Measurements from ENCODE around the gene ABI1. TPM values are rescaled to one million over a fixed set of nuclear protein-coding genes. Genes with fewer than 3 reads are reported as not detected.

The ABI1 gene
- total RNA-seq, 1 experiment from 2014 or later = 36.9 TPM

GRCh38 chr10:26717476-26717875 lies 143.3 kb downstream of the ABI1 start:
- Histone ChIP-seq H3K27me3 (ENCODE audit: insufficient read depth, low read length) (no peaks in the 10 kb centered on the region), H2AK5ac (ENCODE audit: insufficient read length, low read length) (no peak overlapping the region), H2AFZ (ENCODE audit: low read length) (no peak overlapping the region), H2BK15ac (ENCODE audit: low read depth, low read length) (no peak overlapping the region), H3K79me1 (ENCODE audit: insufficient read depth, low read depth, low read length, poor library complexity, severe bottlenecking) (no peaks in the 10 kb centered on the region), H3K9ac (ENCODE audit: extremely low read depth, insufficient read length, low read length) (no peak overlapping the region), H4K20me1 (ENCODE audit: control insufficient read depth, insufficient read depth, insufficient read length) (no peaks in the 10 kb centered on the region), H2BK120ac (ENCODE audit: low read depth, low read length, poor library complexity, severe bottlenecking) (no peak overlapping the region), H4K8ac (replicated peaks; ENCODE audit: insufficient read length, low read depth, low read length) (no peak overlapping the region), H3K14ac (ENCODE audit: insufficient read depth, low read length) (no peak overlapping the region), H3K56ac (ENCODE audit: insufficient read length, low read depth, low read length) (no peak overlapping the region), H3K23ac (ENCODE audit: insufficient read length, low read depth, low read length) (no peak overlapping the region), H3K27ac (ENCODE audit: insufficient read length, low read depth, low read length) (no peak overlapping the region), H3K79me2 (ENCODE audit: insufficient read depth, low read length) (no peaks in the 10 kb centered on the region), H3K23me2 (ENCODE audit: insufficient read length, low read depth, low read length, poor library complexity, severe bottlenecking) (no peaks in the 10 kb centered on the region), H3K9me3 (ENCODE audit: control insufficient read depth, low read depth, low read length) (no peaks in the 10 kb centered on the region), H3K4me2 (ENCODE audit: insufficient read depth, insufficient read length, low read length) (no peak overlapping the region), H2BK12ac (ENCODE audit: insufficient read length, low read depth, low read length) (no peak overlapping the region), H3K4me1 (ENCODE audit: insufficient read depth, low read length) (no peaks in the 10 kb centered on the region), H4K5ac (ENCODE audit: insufficient read length, low read depth, low read length) (no peak overlapping the region), H3T11ph (ENCODE audit: low read length) (no peak overlapping the region), H2BK20ac (ENCODE audit: low read depth, low read length, poor library complexity, severe bottlenecking) (no peak overlapping the region), H3K4ac (ENCODE audit: low read depth, low read length) (no peak overlapping the region), H3K18ac (ENCODE audit: insufficient read length, low read depth, low read length) (no peak overlapping the region), H2BK5ac (ENCODE audit: insufficient read length, low read length) (no peak overlapping the region), H4K91ac (ENCODE audit: insufficient read length, low read depth, low read length) (no peak overlapping the region)
- Mint-ChIP-seq H3K4me1 (no peaks in the 10 kb centered on the region), H3K27ac (no peak overlapping the region), H3K4me3 (no peak overlapping the region), H3K9me3 (no peaks in the 10 kb centered on the region), H3K36me3 (ENCODE audit: insufficient read depth in 1 of 3, low read depth in 3 of 3) (peaks cover 18 to 65% (median 43%) of the 10 kb centered on the region in 3 experiments), H3K27me3 (ENCODE audit: low read depth) (no peaks in the 10 kb centered on the region)
- DNase-seq = no peak
- TF ChIP-seq CTCF (conservative IDR thresholded peaks at IDR 0.05) = no peak
- WGBS (ENCODE audit: extremely low coverage, insufficient read length, low lambda C conversion rate) = no CpG with 5 or more reads among the region's 7 CpGs

Measured in H9 (cell line).